Stimulated activated CD8-positive, alpha-beta memory T cell treated with anti-CD3 and anti-CD28 coated beads, Interleukin-4, amount 100 ng/mL, for 24 hours (primary cell): Measurements from ENCODE around the gene TECTB.

ENCODE experiments used
- DNase-seq: peaks from one replicate; pipeline ENCODE4 v3.0.0-alpha.2; 2020; ENCODE audit warnings: low read depth

TECTB gene

DNA sequence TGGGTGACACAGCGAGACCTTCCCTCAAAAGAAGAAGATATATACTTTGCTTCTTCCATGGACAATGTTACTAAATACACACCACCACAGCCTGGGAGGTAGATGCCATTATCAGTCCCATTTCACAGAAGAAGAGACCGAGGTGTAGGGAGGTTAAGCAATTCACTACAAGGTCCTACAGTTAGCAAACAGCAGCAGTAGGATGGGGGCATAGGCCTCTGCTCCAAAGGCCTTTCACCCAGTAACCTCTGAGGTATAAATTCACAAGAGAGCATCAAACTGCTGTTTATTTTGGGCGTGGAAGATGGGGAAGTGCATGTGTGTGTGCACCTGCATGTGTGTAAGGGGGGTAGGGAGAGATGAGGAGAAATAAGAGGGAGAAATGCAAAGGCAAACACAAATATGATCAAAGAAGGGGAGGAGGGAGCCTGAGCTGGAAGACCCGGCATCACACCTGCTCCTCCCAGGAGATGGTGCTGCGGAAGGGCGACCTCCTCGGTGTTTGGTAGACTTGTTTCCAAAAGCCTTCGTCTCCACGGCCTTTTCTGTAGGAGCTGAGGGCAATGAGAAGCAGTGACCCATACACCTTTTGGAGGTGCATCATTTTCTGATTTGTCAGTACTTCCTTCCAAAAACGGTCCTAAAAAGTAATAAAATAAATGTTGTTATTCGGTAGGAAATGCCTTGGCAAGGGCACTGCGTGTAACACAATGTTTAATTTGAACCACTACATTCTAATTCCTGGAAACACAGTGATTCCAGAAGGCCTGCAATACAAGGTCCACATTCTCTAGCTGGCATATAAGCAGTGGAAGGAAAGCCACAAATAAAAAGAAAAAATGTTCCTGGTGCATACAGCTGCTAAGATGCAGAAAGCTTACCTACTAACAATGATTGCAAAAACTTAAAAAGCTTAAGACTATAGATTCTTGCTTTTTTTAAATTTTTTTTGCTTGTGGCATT is 64.8 kb downstream of the TECTB start:
- DNase-seq: no peak

DNA sequence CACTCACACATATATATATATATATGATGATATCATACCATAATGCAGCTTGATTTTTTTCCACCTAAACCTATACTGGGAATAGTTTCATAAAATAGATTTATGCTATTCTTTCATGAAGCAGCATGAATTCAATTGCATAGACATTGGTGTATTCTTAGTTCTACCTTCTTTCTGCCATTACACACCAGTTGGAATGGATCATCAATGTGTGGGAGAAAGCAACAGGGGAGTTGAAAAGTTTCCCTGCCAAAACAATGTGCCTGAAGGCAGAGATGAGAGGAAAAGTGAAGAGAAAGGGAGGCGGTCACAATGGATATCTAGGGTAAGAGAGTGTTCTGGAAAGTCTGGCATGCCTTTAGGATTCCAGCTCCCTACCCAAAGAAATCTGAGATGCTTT is 65.6 kb downstream of the TECTB start:
- no peak for DNase-seq

DNA sequence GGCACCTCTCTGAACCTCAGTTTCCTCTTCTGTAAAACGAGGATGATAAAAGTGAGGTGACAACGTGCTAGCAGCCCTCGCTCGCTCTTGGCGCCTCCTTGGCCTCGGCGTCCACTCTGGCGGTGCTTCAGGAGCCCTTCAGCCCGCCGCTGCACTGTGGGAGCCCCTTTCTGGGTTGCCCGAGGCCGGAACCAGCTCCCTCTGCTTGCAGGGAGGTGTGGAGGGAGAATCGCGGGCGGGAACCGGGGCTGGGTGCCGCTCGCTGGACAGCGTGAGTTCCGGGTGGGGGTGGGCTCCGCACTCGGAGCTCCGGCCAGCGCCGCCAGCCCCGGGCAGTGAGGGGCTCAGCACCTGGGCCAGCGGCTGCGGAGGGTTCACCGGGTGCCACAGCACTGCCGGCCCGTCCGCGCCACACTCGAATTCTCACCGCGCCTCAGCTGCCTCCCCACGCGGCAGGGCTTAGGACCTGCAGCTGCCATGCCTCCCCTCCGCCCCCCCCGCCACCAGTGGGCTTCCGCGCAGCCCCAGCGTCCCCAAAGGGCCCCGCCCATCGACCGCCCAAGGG is 66.4 kb downstream of the TECTB start:
- no peak for DNase-seq

DNA sequence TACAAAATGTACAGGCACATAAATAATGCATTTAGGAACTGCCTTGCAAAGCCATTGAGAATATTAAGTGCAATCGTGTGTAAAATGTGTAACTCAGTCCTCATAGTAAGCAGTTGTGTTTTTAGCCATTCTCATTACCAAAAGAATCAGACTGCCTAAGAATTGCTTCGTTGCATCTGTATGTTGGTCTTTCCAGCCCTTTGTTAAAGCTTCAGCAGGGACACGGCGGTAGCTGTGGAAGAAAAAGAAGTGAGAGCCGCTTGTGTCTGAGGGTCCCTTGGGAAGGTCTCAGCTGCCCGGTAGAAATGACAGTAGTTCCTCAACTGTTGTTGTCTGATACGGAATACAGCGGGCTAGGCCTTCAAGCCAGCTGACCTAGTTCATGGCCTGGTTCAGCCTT is 67.9 kb downstream of the TECTB start:
- DNase-seq: no peak

- DNase-seq: no peak
These were observed 68.8 kb downstream of the TECTB start for GRCh38 chr10:112352044-112352443.

DNA sequence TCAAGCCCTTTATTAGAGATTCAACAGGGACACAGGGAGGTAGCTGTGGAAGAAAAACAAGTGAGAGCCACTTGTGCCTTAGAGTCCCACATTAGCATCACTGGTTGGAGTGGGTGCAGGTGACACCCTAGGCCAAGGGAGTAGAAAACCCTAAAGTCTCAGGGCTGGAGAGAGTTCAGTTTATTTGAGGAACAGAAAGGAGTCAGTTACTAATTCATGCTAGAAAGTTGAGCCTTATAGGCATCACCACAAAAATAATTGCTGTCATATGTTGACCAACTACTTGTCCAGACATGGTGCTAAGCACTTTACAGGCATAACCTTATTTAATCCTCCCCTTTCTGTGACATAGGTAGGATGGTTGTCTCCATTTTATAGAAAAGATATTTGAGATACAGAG is 69.8 kb downstream of the TECTB start:
- no peak for DNase-seq
